CD14-positive monocyte (primary cell): Measurements from ENCODE around the gene LORICRIN. TPM values are rescaled to one million over a fixed set of nuclear protein-coding genes. Genes with fewer than 3 reads are reported as not detected.

ENCODE experiments used
- DNase-seq, 3 donors: peaks; one replicate each; pipeline ENCODE4 v3.0.0-alpha.2; 2011 to 2022
- H2AFZ ChIP-seq: 2 replicates; pipeline ENCODE4 v1.6.0; 2012; ENCODE audit warnings: mild to moderate bottlenecking, low read depth, low read length, inconsistent platforms; ENCODE audit not compliant: insufficient read depth, poor library complexity, severe bottlenecking
- H3K27ac ChIP-seq, 2 donors: 1 replicate in 1 of 2; 2 replicates in 1 of 2; pipeline ENCODE4 v1.5.1; 2012 to 2013; ENCODE audit warnings: low read length in 2 of 2, control low read depth in 1 of 2, inconsistent platforms in 1 of 2, low read depth in 1 of 2, mild to moderate bottlenecking in 1 of 2
- H3K27me3 ChIP-seq, 2 donors: one replicate each; pipeline versions ENCODE4 v1.6.0 to v1.6.1; 2011 to 2013; ENCODE audit warnings: low read length in 2 of 2; ENCODE audit not compliant: control insufficient read depth in 2 of 2, insufficient read depth in 2 of 2
- H3K36me3 ChIP-seq, 2 donors: replicated peaks in 1 of 2; 1 replicate in 1 of 2; 2 replicates in 1 of 2; pipeline versions ENCODE4 v1.5.1 to v1.6.1; 2012 to 2013; ENCODE audit warnings: low read length in 2 of 2, control low read depth in 1 of 2, inconsistent platforms in 1 of 2, mild to moderate bottlenecking in 1 of 2; ENCODE audit not compliant: insufficient read depth in 2 of 2, control insufficient read depth in 1 of 2
- H3K4me1 ChIP-seq, 2 donors: 1 replicate in 1 of 2; 2 replicates in 1 of 2; pipeline versions ENCODE4 v1.5.1 to v1.6.1; 2012 to 2013; ENCODE audit warnings: low read length in 2 of 2, control low read depth in 1 of 2, inconsistent platforms in 1 of 2, mild to moderate bottlenecking in 1 of 2, moderate library complexity in 1 of 2; ENCODE audit not compliant: insufficient read depth in 2 of 2, control insufficient read depth in 1 of 2
- H3K4me2 ChIP-seq: replicated peaks from 2 replicates; pipeline ENCODE3; 2012; ENCODE audit warnings: low read length, moderate library complexity, mild to moderate bottlenecking; ENCODE audit not compliant: poor library complexity, severe bottlenecking; ENCODE audit errors: extremely low read depth
- H3K4me3 ChIP-seq, 3 experiments: fragments of 200-600 bp in 1 of 3; sonication (generic) in 1 of 3; replicated peaks in 1 of 3; 1 replicate in 2 of 3; 2 replicates in 1 of 3; pipeline ENCODE4 v1.5.1; 2011 to 2013; ENCODE audit warnings: low read length in 3 of 3, mild to moderate bottlenecking in 3 of 3, control low read depth in 2 of 3, low read depth in 2 of 3, inconsistent platforms in 1 of 3, moderate library complexity in 1 of 3
- H3K79me2 ChIP-seq: 2 replicates; pipeline ENCODE4 v1.6.0; 2012; ENCODE audit warnings: mild to moderate bottlenecking, control low read depth, inconsistent platforms, low read length, moderate library complexity; ENCODE audit not compliant: insufficient read depth
- H3K9ac ChIP-seq: 2 replicates; pipeline ENCODE4 v1.6.0; 2017; ENCODE audit warnings: low read length, mild to moderate bottlenecking; ENCODE audit not compliant: insufficient read depth, poor library complexity, severe bottlenecking
- H3K9me3 ChIP-seq, 2 donors: replicated peaks in 1 of 2; 1 replicate in 1 of 2; 2 replicates in 1 of 2; pipeline versions ENCODE4 v1.5.1 to v1.6.1; 2012 to 2013; ENCODE audit warnings: low read length in 2 of 2, control low read depth in 1 of 2; ENCODE audit not compliant: control insufficient read depth in 1 of 2, insufficient read depth in 1 of 2
- H4K20me1 ChIP-seq: 2 replicates; pipeline ENCODE4 v1.6.0; 2012; ENCODE audit warnings: mild to moderate bottlenecking, low read length, control low read depth, moderate library complexity; ENCODE audit not compliant: insufficient read depth
- H3K27ac Mint-ChIP-seq, 7 donors: one replicate each; pipeline ENCODE4 v1.8.0; 2020; ENCODE audit warnings: mild to moderate bottlenecking in 7 of 7, mixed read lengths in 7 of 7, moderate library complexity in 6 of 7, inconsistent platforms in 2 of 7
- H3K27me3 Mint-ChIP-seq, 3 donors: one replicate each; pipeline ENCODE4 v1.8.0; 2021 to 2022; ENCODE audit warnings: low read depth in 3 of 3, mild to moderate bottlenecking in 3 of 3, mixed read lengths in 3 of 3, moderate library complexity in 3 of 3, inconsistent platforms in 1 of 3
- H3K36me3 Mint-ChIP-seq, 2 donors: one replicate each; pipeline ENCODE4 v1.8.0; 2020; ENCODE audit warnings: mixed read lengths in 2 of 2, inconsistent platforms in 1 of 2, mild to moderate bottlenecking in 1 of 2
- H3K4me1 Mint-ChIP-seq: one replicate; pipeline ENCODE4 v1.8.0; 2020; ENCODE audit warnings: mild to moderate bottlenecking, mixed read lengths
- H3K4me3 Mint-ChIP-seq, 2 donors: one replicate each; pipeline ENCODE4 v1.8.0; 2020; ENCODE audit warnings: mild to moderate bottlenecking in 2 of 2, mixed read lengths in 2 of 2, moderate library complexity in 1 of 2
- H3K9me3 Mint-ChIP-seq, 7 donors: one replicate each; pipeline ENCODE4 v1.8.0; 2020 to 2022; ENCODE audit warnings: mixed read lengths in 7 of 7, mild to moderate bottlenecking in 6 of 7, moderate library complexity in 6 of 7, inconsistent platforms in 2 of 7
- WGBS: methylation state at CpG from one replicate; pipeline ENCODE4 v1.1.5; 2013; ENCODE audit warnings: missing lambda C conversion rate; ENCODE audit not compliant: insufficient coverage; 5-methylcytosine and 5-hydroxymethylcytosine counted together
- intact Hi-C, 2 donors: fragments of 100-400 bp; cut with micrococcal nuclease; formaldehyde crosslinking; loops; one replicate each; pipeline versions ENCODE4 v1.15.0 to v1.15.1; 2023
- polyA plus RNA-seq, 3 donors: library from polyadenylated mRNA; depleted of rRNA in 1 of 3; unstranded in 2 of 3; stranded (reverse) in 1 of 3; fragments of 300-500 nt in 2 of 3; fragments of >200 nt in 1 of 3; fragmentation: Illumina TruSeq in 2 of 3; gene quantifications; 1 replicate in 2 of 3; 2 replicates in 1 of 3; pipeline ENCODE4 v1.2.3, GENCODE V29; 2012 to 2021
- TF ChIP-seq, protein P1 (sequence below): fragments of 200-600 bp; IDR thresholded peaks from one replicate; pipeline ENCODE4 v1.8.0; 2022; ENCODE audit warnings: antibody characterized with exemption, mild to moderate bottlenecking

The LORICRIN gene
- polyA plus RNA-seq, 3 donors, result not detected

DNA sequence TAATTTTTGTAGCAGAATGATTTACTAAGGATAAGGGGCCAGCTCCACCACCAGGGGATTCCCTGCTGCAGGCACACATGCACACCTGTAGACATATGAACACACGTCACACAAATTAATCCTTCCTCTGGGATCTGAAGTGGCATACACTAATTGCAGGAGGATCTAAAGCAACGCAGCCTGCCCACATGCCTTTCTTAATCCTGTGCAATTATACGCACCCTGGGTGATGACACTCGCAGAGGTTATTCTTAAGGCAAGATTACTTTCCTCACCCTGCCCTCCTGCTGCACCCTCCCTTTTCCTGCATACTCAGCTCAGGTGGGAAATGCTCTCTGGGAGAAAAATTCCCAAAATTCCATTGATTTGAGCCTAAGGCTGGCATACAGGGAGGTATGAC lies 7.5 kb upstream of the LORICRIN start:
- Histone ChIP-seq H3K4me3 (no peak overlapping the region), H3K27me3 (peaks cover 5 to 7% of the 10 kb centered on the region in 2 donors), H3K36me3 (no peaks in the 10 kb centered on the region), H3K4me2 (no peak overlapping the region), H3K9me3 (no peaks in the 10 kb centered on the region), H3K9ac (no peak overlapping the region), H3K79me2 (no peaks in the 10 kb centered on the region), H3K4me1 (no peaks in the 10 kb centered on the region), H2AFZ (no peak overlapping the region), H4K20me1 (no peaks in the 10 kb centered on the region), H3K27ac (no peak overlapping the region)
- TF ChIP-seq, protein P1, sequence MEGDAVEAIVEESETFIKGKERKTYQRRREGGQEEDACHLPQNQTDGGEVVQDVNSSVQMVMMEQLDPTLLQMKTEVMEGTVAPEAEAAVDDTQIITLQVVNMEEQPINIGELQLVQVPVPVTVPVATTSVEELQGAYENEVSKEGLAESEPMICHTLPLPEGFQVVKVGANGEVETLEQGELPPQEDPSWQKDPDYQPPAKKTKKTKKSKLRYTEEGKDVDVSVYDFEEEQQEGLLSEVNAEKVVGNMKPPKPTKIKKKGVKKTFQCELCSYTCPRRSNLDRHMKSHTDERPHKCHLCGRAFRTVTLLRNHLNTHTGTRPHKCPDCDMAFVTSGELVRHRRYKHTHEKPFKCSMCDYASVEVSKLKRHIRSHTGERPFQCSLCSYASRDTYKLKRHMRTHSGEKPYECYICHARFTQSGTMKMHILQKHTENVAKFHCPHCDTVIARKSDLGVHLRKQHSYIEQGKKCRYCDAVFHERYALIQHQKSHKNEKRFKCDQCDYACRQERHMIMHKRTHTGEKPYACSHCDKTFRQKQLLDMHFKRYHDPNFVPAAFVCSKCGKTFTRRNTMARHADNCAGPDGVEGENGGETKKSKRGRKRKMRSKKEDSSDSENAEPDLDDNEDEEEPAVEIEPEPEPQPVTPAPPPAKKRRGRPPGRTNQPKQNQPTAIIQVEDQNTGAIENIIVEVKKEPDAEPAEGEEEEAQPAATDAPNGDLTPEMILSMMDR, result no peak
- Mint-ChIP-seq H3K4me3 (no peak overlapping the region), H3K27me3 (peaks cover 4 to 20% (median 11%) of the 10 kb centered on the region in 3 donors), H3K4me1 (no peaks in the 10 kb centered on the region), H3K36me3 (no peaks in the 10 kb centered on the region), H3K27ac (no peak overlapping the region), H3K9me3 (peaks cover 0 to 1% (median 0%) of the 10 kb centered on the region in 7 donors)
- intact Hi-C loops, result no loop called here
- 80% methylated on average over 3 of the region's 4 CpGs for WGBS
- no peak for DNase-seq

DNA sequence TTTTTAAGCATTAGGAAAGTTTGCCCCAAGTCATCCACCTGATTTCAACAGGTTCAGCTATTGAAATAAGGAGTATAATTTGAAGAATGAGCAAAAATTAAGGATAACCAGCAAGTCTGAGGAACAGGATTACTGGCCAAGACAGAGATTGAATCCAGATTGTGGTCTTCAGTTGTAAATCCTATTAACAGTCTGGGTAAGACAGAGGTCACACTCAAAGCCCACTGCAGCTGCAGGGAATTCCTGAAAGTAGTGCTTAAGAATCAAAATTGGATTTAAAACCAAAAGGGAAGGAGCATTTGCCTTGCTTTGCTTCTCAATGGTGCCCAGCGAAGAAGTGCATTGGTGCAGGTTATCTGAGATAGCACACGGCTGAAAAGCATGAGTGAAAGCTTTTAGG lies 6.4 kb upstream of the LORICRIN start:
- TF ChIP-seq, protein P1, result no peak
- Mint-ChIP-seq H3K36me3 (no peaks in the 10 kb centered on the region), H3K27ac (no peak overlapping the region), H3K4me1 (no peaks in the 10 kb centered on the region), H3K27me3 (peaks cover 4 to 24% (median 12%) of the 10 kb centered on the region in 3 donors), H3K4me3 (no peak overlapping the region), H3K9me3 (peaks cover 0 to 1% (median 0%) of the 10 kb centered on the region in 7 donors)
- no peaks in the 10 kb centered on the region for H3K36me3 ChIP-seq
- intact Hi-C loops, result no loop called here
- H3K4me2 ChIP-seq, result no peak overlapping the region
- no peak for DNase-seq
- no peak overlapping the region for H3K27ac ChIP-seq
- H3K9ac ChIP-seq, result no peak overlapping the region
- H3K27me3 ChIP-seq, result peaks cover 0 to 8% of the 10 kb centered on the region in 2 donors
- no peaks in the 10 kb centered on the region for H3K4me1 ChIP-seq
- H3K9me3 ChIP-seq, result no peaks in the 10 kb centered on the region
- H2AFZ ChIP-seq, result no peak overlapping the region
- H4K20me1 ChIP-seq, result no peaks in the 10 kb centered on the region
- H3K79me2 ChIP-seq, result no peaks in the 10 kb centered on the region
- H3K4me3 ChIP-seq, result no peak overlapping the region
- WGBS, result 100% methylated on average over 1 of the region's 2 CpGs
